GM19328 (cell line): Measurements from ENCODE around the gene L2HGDH.
A peak's percentile ranks its signal among the peaks of the same experiment; 100 is the strongest.

Experiments used
- ATAC-seq: cut with Tn5 transposase; IDR thresholded peaks from one replicate; pipeline ENCODE4 v1.9.1; 2021; ENCODE audit warnings: mild to moderate bottlenecking, moderate library complexity; ENCODE audit not compliant: unreplicated experiment

L2HGDH gene

DNA sequence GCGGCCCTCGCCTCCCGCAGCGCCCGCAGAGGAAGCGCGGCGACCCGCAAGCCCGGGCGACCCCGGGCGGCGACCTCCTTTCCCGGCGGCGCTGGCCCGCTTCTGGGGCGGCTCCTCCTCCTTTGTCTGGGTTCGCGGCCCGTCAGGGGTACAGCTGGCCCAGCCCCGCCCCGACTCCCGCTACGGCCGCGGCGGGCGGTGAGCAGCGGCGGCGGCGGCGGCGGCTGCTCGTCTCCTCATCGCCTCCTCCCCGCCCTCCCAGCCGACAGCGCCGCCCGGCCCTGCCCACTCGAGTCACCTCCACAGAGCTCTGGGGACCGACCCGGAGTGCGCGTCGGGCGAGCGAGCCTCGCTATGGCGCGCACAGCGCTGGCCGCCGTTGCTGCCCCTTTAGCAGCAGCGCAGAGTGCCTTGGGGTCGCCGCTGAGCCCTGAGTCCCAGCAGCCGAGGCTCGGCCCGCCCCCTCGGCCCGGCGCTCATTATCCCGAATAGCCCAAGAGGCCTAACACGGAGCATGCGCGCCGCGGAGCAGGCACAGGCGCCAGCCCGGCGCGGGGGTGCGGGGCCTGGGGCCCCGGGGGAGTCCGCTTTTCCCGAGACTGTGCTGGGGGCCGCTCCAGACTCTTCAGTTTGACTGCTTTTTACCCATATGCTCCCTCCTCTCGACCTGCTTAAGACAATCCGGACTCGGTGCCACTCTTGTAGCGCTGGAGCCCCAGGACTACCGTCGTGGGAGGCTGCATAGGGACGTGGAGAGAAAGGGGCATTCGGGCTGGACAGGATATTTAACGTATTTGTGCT is 80.4 kb downstream of the L2HGDH start, which contains the start of gene SOS2:
SOS2 (minus strand) TSS at position 104 of the 801 bp plus-strand sequence. CDS start 295 bp downstream, outside the sequence.
- peak; percentile 82 for ATAC-seq

- ATAC-seq = peak; percentile 30
These were observed 81.1 kb downstream of the L2HGDH start for GRCh38 chr14:50230701-50231474.

DNA sequence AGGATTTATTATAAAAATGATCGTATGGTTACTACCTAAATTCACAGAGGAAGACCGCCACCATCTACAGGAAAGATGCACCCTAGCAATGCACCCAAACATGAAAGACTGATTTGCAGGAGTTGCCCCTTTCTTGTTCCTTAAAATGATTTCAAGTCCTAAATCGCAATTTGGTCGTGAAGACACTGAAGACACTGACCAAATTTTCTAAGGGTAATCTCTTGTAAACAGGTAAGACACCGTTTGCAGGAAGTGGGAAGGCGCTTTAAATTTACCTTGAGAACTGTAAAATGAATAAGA is 81.7 kb downstream of the L2HGDH start:
- ATAC-seq = no peak

GRCh38 chr14:50229681-50230080 is 82.3 kb downstream of the L2HGDH start:
- no peak for ATAC-seq

GRCh38 chr14:50228313-50228712 is 83.7 kb downstream of the L2HGDH start:
- ATAC-seq = no peak

GRCh38 chr14:50225974-50226297 is 86.1 kb downstream of the L2HGDH start:
- ATAC-seq = no peak

DNA sequence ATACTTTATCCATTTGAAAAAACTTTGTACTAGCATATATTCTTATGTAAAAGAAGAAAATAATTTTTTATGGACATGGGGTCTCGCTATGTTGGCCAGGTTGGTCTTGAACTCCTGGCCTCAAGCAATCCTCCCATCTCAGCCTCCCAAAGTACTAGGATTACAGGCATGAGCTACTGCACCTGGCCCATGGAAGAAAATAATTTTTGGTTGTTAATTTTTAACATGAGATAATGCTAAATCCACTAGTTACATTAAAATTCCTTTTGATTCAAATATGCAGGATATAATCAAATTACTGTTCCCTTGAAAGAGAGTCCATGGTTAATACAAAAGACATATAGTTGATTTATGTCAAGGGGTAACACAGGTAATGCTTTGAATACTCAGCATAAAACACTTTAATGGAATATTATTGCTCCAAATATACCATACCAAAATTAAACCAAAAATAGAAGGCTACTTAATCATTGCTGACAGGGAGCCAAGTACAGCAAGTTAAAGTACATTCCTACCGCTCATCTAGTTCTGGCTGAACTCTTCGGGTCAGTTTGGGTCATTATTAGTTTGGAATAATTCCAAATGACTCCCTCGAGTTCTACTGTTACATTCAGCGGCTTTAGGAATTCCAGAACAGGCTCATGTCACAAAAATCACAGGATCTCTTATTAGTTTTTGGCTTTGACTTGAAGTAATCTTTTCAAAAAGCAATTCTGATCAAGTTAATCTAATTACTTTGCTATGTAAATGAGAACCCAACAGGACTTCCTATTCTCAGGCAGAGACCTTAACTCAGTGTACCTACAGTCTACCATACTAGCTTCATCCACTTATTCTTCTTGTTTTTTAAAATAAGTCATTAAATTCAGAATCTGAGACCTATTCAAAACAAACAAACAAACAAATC is 86.7 kb downstream of the L2HGDH start:
- no peak for ATAC-seq

GRCh38 chr14:50222055-50222613 is 89.9 kb downstream of the L2HGDH start:
- ATAC-seq = no peak

- ATAC-seq = no peak
These were observed 93.5 kb downstream of the L2HGDH start for GRCh38 chr14:50218501-50218900.

DNA sequence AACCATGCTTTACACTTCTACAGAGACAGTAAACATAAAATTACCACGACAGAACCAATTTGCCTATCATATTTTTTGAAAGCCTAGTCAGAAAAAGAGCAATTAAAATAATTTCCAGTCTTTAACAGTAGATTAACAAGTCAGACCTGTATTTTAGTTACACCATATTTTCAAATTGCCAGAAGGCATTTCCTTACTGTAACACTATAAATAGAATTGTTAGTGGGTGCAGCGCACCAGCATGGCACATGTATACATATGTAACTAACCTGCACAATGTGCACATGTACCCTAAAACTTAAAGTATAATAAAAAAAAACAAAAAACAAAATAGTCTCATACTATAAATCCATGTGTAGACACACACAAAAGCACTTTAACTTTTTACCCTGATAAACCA is 96.6 kb downstream of the L2HGDH start:
- ATAC-seq = no peak

GRCh38 chr14:50213795-50214194 is 98.2 kb downstream of the L2HGDH start:
- ATAC-seq = no peak

GRCh38 chr14:50212726-50213125 is 99.3 kb downstream of the L2HGDH start:
- no peak for ATAC-seq

- no peak for ATAC-seq
These were observed 102.0 kb downstream of the L2HGDH start for GRCh38 chr14:50210074-50210473.

DNA sequence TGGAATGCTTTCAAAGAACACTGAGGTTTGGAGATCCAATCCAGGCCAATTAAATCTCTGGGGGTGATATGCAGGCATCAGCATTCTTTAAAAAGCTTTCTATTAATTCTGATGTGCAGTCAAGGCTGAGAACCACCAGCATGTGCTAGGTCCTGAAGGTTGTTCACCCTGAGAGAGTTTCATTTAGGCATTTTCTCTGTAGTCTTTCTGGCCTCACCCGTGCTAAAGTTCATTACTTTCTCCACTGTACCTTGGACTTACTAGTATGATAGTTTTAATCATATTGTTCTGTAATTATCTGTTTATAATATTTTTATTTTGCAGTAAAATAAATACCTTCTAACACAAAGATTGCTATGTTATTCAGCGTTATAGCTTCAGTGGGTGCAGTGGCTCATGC is 113.5 kb downstream of the L2HGDH start:
- ATAC-seq = no peak

DNA sequence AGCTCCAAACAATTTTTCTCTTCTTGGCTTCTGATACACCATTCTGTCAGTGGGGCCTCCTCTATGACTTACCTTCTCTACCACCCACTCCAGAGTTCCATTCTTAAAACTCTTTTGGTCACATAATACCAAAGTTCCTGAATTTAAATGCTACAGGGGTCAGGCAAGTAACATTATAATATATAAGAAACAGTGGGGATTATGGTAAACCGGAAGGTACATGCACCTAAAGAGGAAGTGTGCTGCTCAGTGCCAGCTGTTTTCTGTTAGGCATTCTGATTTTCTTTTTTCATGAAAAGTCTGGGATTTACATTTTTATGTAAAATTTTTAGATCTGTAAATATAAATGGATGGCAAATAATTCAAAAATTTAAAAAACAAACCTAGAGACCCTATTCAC is 120.5 kb downstream of the L2HGDH start:
- no peak for ATAC-seq
